Breast epithelium (tissue), 3 donors: ENCODE data around the gene SMIM1.

Experiments
- POLR2AphosphoS5 ChIP-seq, 3 donors: sonication (generic); formaldehyde crosslinking; IDR thresholded peaks; one replicate each; pipeline ENCODE4 v1.6.1; 2017; ENCODE audit warnings: antibody characterized with exemption in 3 of 3
- TF ChIP-seq, protein P1 (sequence below), 3 donors: fragments of 450-650 bp; IDR thresholded peaks; one replicate each; pipeline ENCODE4 v1.5.1; 2016 to 2017; ENCODE audit warnings: antibody characterized with exemption in 3 of 3, mild to moderate bottlenecking in 3 of 3, moderate library complexity in 3 of 3

GRCh38 chr1:3743421-3743820, 29.1 kb upstream of the SMIM1 start:
- TF ChIP-seq, protein P1, sequence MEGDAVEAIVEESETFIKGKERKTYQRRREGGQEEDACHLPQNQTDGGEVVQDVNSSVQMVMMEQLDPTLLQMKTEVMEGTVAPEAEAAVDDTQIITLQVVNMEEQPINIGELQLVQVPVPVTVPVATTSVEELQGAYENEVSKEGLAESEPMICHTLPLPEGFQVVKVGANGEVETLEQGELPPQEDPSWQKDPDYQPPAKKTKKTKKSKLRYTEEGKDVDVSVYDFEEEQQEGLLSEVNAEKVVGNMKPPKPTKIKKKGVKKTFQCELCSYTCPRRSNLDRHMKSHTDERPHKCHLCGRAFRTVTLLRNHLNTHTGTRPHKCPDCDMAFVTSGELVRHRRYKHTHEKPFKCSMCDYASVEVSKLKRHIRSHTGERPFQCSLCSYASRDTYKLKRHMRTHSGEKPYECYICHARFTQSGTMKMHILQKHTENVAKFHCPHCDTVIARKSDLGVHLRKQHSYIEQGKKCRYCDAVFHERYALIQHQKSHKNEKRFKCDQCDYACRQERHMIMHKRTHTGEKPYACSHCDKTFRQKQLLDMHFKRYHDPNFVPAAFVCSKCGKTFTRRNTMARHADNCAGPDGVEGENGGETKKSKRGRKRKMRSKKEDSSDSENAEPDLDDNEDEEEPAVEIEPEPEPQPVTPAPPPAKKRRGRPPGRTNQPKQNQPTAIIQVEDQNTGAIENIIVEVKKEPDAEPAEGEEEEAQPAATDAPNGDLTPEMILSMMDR (IDR thresholded peaks at IDR 0.05): no peak
- no peak for TF ChIP-seq POLR2AphosphoS5 (IDR thresholded peaks at IDR 0.05)
